T1000 (cell line): ENCODE results near the gene TDO2.
"Not testable (repeated sequence)": the region's sequence is repeated elsewhere in the genome, so short reads cannot be mapped to it uniquely, and the experiment has no call there.

Source experiments
- DNase-seq: peaks from one replicate; lab custom pipeline; 2025; ENCODE audit warnings: mixed read lengths; lab: John Stamatoyannopoulos, UW

Gene TDO2

GRCh38 chr4:155903453-155903852, at the start of gene TDO2:
TDO2 (plus strand) TSS chr4:155903696; CDS start chr4:155903759, 63 bp downstream.
- DNase-seq: no peak

- DNase-seq: no peak
Measured at GRCh38 chr4:155854582-155855226, 48.8 kb upstream of the TDO2 start.

GRCh38 chr4:155855897-155856296, 47.6 kb upstream of the TDO2 start:
- no peak for DNase-seq

- DNase-seq: no peak
Measured at GRCh38 chr4:155866177-155866576, 37.3 kb upstream of the TDO2 start, which contains the start of gene ASIC5. ASIC5 (minus strand) TSS chr4:155866277; CDS start chr4:155866226, 51 bp downstream.

GRCh38 chr4:155875878-155876277, 27.6 kb upstream of the TDO2 start:
- no peak for DNase-seq

GRCh38 chr4:155877971-155878370, 25.5 kb upstream of the TDO2 start:
- DNase-seq: no peak

- no peak for DNase-seq
Measured at GRCh38 chr4:155878611-155879010, 24.9 kb upstream of the TDO2 start.

GRCh38 chr4:155879767-155880166, 23.7 kb upstream of the TDO2 start:
- DNase-seq: no peak

GRCh38 chr4:155881555-155881954, 21.9 kb upstream of the TDO2 start:
- no peak for DNase-seq

- DNase-seq: no peak
Measured at GRCh38 chr4:155883895-155884294, 19.6 kb upstream of the TDO2 start.

- no peak for DNase-seq
Measured at GRCh38 chr4:155885666-155886065, 17.8 kb upstream of the TDO2 start.

GRCh38 chr4:155887045-155887444, 16.5 kb upstream of the TDO2 start:
- no peak for DNase-seq

GRCh38 chr4:155887847-155888570, 15.5 kb upstream of the TDO2 start:
- no peak for DNase-seq

GRCh38 chr4:155889031-155889793, 14.3 kb upstream of the TDO2 start:
- no peak for DNase-seq

GRCh38 chr4:155889946-155890345, 13.6 kb upstream of the TDO2 start:
- DNase-seq: no peak

GRCh38 chr4:155891058-155891457, 12.4 kb upstream of the TDO2 start:
- no peak for DNase-seq

GRCh38 chr4:155898371-155898770, 5.1 kb upstream of the TDO2 start:
- not testable (repeated sequence) for DNase-seq

- no peak for DNase-seq
Measured at GRCh38 chr4:155899891-155900290, 3.6 kb upstream of the TDO2 start.

GRCh38 chr4:155900381-155900780, 3.1 kb upstream of the TDO2 start:
- DNase-seq: no peak

GRCh38 chr4:155901013-155901412, 2.5 kb upstream of the TDO2 start:
- DNase-seq: no peak

GRCh38 chr4:155904331-155904730, 835 bp downstream of the TDO2 start:
- DNase-seq: no peak

- peak; percentile 38 for DNase-seq
Measured at GRCh38 chr4:155906554-155907247, 3.2 kb downstream of the TDO2 start.
